Measurements from ENCODE around the gene ANO3.

Gene ANO3

GRCh38 chr11:26335903-26336302 is 4.0 kb downstream of the ANO3 start:
- TF ChIP-seq, protein P1, sequence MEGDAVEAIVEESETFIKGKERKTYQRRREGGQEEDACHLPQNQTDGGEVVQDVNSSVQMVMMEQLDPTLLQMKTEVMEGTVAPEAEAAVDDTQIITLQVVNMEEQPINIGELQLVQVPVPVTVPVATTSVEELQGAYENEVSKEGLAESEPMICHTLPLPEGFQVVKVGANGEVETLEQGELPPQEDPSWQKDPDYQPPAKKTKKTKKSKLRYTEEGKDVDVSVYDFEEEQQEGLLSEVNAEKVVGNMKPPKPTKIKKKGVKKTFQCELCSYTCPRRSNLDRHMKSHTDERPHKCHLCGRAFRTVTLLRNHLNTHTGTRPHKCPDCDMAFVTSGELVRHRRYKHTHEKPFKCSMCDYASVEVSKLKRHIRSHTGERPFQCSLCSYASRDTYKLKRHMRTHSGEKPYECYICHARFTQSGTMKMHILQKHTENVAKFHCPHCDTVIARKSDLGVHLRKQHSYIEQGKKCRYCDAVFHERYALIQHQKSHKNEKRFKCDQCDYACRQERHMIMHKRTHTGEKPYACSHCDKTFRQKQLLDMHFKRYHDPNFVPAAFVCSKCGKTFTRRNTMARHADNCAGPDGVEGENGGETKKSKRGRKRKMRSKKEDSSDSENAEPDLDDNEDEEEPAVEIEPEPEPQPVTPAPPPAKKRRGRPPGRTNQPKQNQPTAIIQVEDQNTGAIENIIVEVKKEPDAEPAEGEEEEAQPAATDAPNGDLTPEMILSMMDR (IDR thresholded peaks at IDR 0.05): no peak
- Mint-ChIP-seq H3K9me3 (no peaks in the 10 kb centered on the region), H3K27ac (no peak overlapping the region), H3K4me3 (no peak overlapping the region), H3K27me3 (ENCODE audit: low read depth, poor library complexity) (peaks cover 11% of the 10 kb centered on the region), H3K36me3 (ENCODE audit: low read depth) (no peaks in the 10 kb centered on the region), H3K4me1 (peaks cover 32% of the 10 kb centered on the region)
- DNase-seq: no peak

DNA sequence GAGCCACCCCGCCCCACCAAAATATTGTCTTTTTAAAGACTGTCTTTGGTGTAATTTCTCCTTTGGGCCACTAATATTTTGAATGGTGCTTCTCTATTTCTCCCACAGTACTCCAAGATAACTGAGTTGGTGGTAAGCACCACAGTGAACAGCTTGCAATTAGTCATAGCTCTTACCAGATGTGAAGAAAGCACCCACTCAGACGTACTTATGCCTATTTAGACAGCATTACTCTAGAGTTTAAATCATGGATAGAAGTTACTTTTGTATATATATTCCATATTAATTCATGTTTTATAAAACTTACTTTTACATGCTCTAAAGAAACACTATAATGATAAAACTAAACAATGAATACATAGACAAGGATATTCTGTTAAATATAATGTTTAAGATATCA is 12.7 kb downstream of the ANO3 start:
- Mint-ChIP-seq H3K9me3 (no peaks in the 10 kb centered on the region), H3K4me3 (no peak overlapping the region), H3K27ac (no peak overlapping the region), H3K36me3 (ENCODE audit: low read depth) (no peaks in the 10 kb centered on the region), H3K27me3 (ENCODE audit: low read depth, poor library complexity) (no peaks in the 10 kb centered on the region), H3K4me1 (no peaks in the 10 kb centered on the region)
- TF ChIP-seq, protein P1 (IDR thresholded peaks at IDR 0.05): no peak
- no peak for DNase-seq

DNA sequence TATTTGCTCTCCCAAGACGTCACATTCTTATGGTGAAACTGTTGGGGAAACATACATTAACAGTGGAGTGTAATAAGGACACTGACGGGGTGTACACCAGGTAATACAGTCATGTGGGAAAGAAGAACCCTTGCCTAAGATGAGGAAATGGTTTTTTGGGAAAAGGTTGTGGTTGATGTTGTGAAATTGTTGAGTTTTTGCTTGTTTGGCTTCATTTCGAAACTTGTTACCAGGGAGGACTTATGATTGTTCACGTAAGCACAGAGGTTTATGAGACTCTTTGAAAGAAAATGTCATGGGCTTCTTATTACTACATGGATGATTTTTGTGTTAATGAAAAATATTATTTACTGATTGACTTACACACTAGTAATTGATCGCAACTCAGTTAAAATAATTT is 16.8 kb downstream of the ANO3 start:
- H3K27me3 Mint-ChIP-seq (ENCODE audit: low read depth, poor library complexity): no peaks in the 10 kb centered on the region
- no peak overlapping the region for H3K27ac Mint-ChIP-seq
- TF ChIP-seq, protein P1 (IDR thresholded peaks at IDR 0.05): no peak
- H3K36me3 Mint-ChIP-seq (ENCODE audit: low read depth): no peaks in the 10 kb centered on the region
- no peak overlapping the region for H3K4me3 Mint-ChIP-seq
- no peaks in the 10 kb centered on the region for H3K4me1 Mint-ChIP-seq
- no peak for DNase-seq
- H3K9me3 Mint-ChIP-seq: no peaks in the 10 kb centered on the region

DNA sequence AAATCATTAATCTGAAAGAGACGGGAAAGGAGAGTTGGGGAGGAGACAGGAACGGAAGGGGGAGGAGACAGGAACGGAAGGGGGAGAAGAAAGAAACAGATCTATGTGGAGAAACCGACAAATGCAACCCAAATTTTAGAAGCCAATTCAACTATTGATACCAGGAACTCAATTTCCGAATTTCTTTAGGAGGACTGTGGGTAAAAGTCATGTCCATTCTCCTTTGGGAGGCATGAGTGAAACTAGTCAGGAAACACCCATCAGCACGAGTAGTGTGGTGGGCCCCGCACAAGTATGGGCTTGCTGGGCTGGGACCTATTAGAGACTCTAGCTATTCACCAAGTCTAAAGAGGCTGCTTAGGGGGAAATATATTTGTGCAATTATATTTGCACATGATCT is 18.1 kb downstream of the ANO3 start:
- Mint-ChIP-seq H3K9me3 (no peaks in the 10 kb centered on the region), H3K27me3 (ENCODE audit: low read depth, poor library complexity) (no peaks in the 10 kb centered on the region), H3K4me3 (no peak overlapping the region), H3K4me1 (no peaks in the 10 kb centered on the region), H3K27ac (no peak overlapping the region), H3K36me3 (ENCODE audit: low read depth) (no peaks in the 10 kb centered on the region)
- no peak for DNase-seq
- TF ChIP-seq, protein P1 (IDR thresholded peaks at IDR 0.05): no peak

- TF ChIP-seq, protein P1 (IDR thresholded peaks at IDR 0.05): no peak
- H3K4me1 Mint-ChIP-seq: no peaks in the 10 kb centered on the region
- no peaks in the 10 kb centered on the region for H3K9me3 Mint-ChIP-seq
- no peak overlapping the region for H3K27ac Mint-ChIP-seq
- H3K27me3 Mint-ChIP-seq (ENCODE audit: low read depth, poor library complexity): no peaks in the 10 kb centered on the region
- H3K4me3 Mint-ChIP-seq: no peak overlapping the region
- no peak for DNase-seq
- H3K36me3 Mint-ChIP-seq (ENCODE audit: low read depth): no peaks in the 10 kb centered on the region
These were observed 21.1 kb downstream of the ANO3 start for GRCh38 chr11:26353010-26353409.

DNA sequence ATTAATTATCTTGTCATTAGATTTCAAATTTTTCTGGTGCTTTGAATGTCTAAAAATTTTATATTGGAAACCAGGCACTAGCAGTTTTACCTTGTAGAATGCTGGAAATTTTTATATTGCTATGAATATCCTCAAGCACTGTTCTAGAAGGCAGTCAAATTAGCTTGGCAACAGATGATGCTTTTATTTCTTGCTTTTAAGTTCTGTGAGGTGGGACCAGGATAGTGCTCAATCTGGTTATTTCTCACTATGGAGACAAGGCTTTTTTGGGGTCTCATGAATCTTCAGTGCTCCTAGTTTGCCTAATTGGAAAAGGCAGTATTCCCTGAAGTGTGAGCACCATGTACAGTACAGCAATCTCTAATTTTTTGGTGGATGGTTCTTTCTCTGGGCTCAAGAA is 27.1 kb downstream of the ANO3 start:
- DNase-seq: no peak
- no peak overlapping the region for H3K27ac Mint-ChIP-seq
- TF ChIP-seq, protein P1 (IDR thresholded peaks at IDR 0.05): no peak
- H3K4me1 Mint-ChIP-seq: no peaks in the 10 kb centered on the region
- no peak overlapping the region for H3K4me3 Mint-ChIP-seq
- peaks cover under 1% of the 10 kb centered on the region for H3K9me3 Mint-ChIP-seq
- no peaks in the 10 kb centered on the region for H3K36me3 Mint-ChIP-seq (ENCODE audit: low read depth)
- no peaks in the 10 kb centered on the region for H3K27me3 Mint-ChIP-seq (ENCODE audit: low read depth, poor library complexity)
